Smooth muscle cell (in vitro differentiated cells): ENCODE results near the gene FUT2. TPM values are rescaled to one million over a fixed set of nuclear protein-coding genes. Genes with fewer than 3 reads are reported as not detected.
"Not testable (repeated sequence)": the region's sequence is repeated elsewhere in the genome, so short reads cannot be mapped to it uniquely, and the experiment has no call there.

Source experiments
- DNase-seq: peaks from one replicate; lab custom pipeline; 2025; ENCODE audit not compliant: unreplicated experiment; lab: John Stamatoyannopoulos, UW
- H2AFZ ChIP-seq: fragments of 200-600 bp; sonication (generic); 2 replicates; pipeline ENCODE4 v1.6.0; 2016; ENCODE audit warnings: antibody characterized with exemption, low read depth, mild to moderate bottlenecking
- H3F3A ChIP-seq: fragments of 200-600 bp; sonication (generic); 2 replicates; pipeline ENCODE4 v1.6.0; 2017; ENCODE audit warnings: antibody characterized with exemption, low read depth
- H3K27ac ChIP-seq: fragments of 200-600 bp; sonication (generic); 2 replicates; pipeline ENCODE4 v1.5.1; 2016; ENCODE audit warnings: low read depth, mild to moderate bottlenecking
- H3K27me3 ChIP-seq: fragments of 200-600 bp; sonication (generic); 2 replicates; pipeline ENCODE4 v1.6.1; 2016; ENCODE audit warnings: low read depth, mild to moderate bottlenecking
- H3K36me3 ChIP-seq: fragments of 200-600 bp; sonication (generic); 2 replicates; pipeline ENCODE4 v1.5.1; 2016; ENCODE audit warnings: low read depth
- H3K4me1 ChIP-seq: fragments of 200-600 bp; sonication (generic); 2 replicates; pipeline ENCODE4 v1.5.1; 2016; ENCODE audit warnings: low read depth
- H3K4me2 ChIP-seq: fragments of 200-600 bp; sonication (generic); 2 replicates; pipeline ENCODE4 v1.6.0; 2016; ENCODE audit warnings: mild to moderate bottlenecking
- H3K4me3 ChIP-seq: fragments of 200-600 bp; sonication (generic); 2 replicates; pipeline ENCODE4 v1.5.1; 2016; ENCODE audit warnings: mild to moderate bottlenecking
- H3K79me2 ChIP-seq: fragments of 200-600 bp; sonication (generic); 2 replicates; pipeline ENCODE4 v1.6.0; 2016; ENCODE audit warnings: low read depth, mild to moderate bottlenecking
- H3K9ac ChIP-seq: fragments of 200-600 bp; sonication (generic); 2 replicates; pipeline ENCODE4 v1.6.0; 2016; ENCODE audit warnings: low read depth
- H3K9me3 ChIP-seq: fragments of 200-600 bp; sonication (generic); replicated peaks from 2 replicates; pipeline ENCODE4 v1.5.1; 2016; ENCODE audit warnings: low read depth
- H4K20me1 ChIP-seq: fragments of 200-600 bp; sonication (generic); 2 replicates; pipeline ENCODE4 v1.6.0; 2016; ENCODE audit warnings: low read depth
- WGBS: methylation state at CpG from one replicate; pipeline ENCODE4 v1.1.7; 2016; ENCODE audit warnings: low lambda C conversion rate; 5-methylcytosine and 5-hydroxymethylcytosine counted together
- polyA plus RNA-seq: library from polyadenylated mRNA; unstranded; fragments of >200 nt; fragmentation: Nextera tagmentation; extraction: Ambion mirVana; gene quantifications from 2 replicates; pipeline ENCODE4 v1.2.1, GENCODE V29; 2016
- total RNA-seq: library from RNA; depleted of rRNA; stranded (reverse); fragments of >200 nt; gene quantifications from 2 replicates; pipeline ENCODE4 v1.2.3, GENCODE V29; 2014
- TF ChIP-seq, protein P1 (sequence below): fragments of 200-600 bp; sonication (generic); IDR thresholded peaks from 2 replicates; pipeline ENCODE4 v1.5.1; 2017; ENCODE audit warnings: borderline replicate concordance, mild to moderate bottlenecking, antibody characterized with exemption; ENCODE audit not compliant: insufficient read depth, poor library complexity, severe bottlenecking

The FUT2 gene
- total and polyA plus RNA-seq, 2 experiments from 2014 or later: 0.18 to 1.1 TPM

DNA sequence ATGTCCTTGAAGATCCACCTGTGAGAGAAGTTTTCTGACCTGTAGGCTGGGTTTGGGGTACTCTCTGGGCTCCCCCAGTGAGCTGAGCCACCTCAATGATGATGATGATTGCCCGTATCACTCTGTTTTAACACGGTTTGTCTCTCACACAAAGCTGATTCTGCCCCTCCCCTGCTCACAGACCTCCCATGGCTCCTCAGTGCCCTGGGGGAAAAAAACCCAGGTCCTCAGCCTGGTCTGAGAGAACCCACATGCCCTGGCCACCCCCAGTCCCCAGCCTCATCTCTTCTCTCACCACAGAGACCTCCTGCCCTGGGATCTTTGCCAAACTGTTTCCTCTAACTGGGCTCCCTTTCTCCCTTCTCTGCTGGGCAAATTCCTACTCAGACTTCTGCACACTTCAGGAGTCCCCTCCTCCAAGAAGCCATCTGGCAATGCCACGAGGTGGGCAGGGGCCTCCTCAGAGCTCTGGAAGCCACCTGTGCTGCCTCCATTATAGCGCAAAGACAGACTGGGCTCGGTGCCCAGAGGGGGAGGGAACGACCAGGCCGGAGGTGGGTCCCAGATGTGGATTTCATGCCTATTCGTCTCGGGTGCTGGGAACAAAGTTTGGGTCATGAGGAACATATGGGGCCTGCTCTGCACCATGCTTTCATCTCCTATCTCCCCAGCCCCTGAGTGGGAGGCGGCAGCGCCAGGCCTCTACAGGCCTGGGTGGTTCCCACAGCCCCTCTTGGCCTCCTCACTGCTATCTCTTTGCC, 41.3 kb upstream of the FUT2 start:
- Histone ChIP-seq H3K36me3 (no peaks in the 10 kb centered on the region), H4K20me1 (no peaks in the 10 kb centered on the region), H3K4me2 (no peak overlapping the region), H3K4me3 (no peak overlapping the region), H2AFZ (no peak overlapping the region), H3K27me3 (no peaks in the 10 kb centered on the region), H3K9ac (no peak overlapping the region), H3K79me2 (no peaks in the 10 kb centered on the region), H3K4me1 (no peaks in the 10 kb centered on the region), H3K27ac (no peak overlapping the region), H3K9me3 (no peaks in the 10 kb centered on the region), H3F3A (no peaks in the 10 kb centered on the region)
- 62% methylated on average over 11 of the region's 11 CpGs for WGBS
- TF ChIP-seq, protein P1, sequence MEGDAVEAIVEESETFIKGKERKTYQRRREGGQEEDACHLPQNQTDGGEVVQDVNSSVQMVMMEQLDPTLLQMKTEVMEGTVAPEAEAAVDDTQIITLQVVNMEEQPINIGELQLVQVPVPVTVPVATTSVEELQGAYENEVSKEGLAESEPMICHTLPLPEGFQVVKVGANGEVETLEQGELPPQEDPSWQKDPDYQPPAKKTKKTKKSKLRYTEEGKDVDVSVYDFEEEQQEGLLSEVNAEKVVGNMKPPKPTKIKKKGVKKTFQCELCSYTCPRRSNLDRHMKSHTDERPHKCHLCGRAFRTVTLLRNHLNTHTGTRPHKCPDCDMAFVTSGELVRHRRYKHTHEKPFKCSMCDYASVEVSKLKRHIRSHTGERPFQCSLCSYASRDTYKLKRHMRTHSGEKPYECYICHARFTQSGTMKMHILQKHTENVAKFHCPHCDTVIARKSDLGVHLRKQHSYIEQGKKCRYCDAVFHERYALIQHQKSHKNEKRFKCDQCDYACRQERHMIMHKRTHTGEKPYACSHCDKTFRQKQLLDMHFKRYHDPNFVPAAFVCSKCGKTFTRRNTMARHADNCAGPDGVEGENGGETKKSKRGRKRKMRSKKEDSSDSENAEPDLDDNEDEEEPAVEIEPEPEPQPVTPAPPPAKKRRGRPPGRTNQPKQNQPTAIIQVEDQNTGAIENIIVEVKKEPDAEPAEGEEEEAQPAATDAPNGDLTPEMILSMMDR: no peak
- DNase-seq: no peak

DNA sequence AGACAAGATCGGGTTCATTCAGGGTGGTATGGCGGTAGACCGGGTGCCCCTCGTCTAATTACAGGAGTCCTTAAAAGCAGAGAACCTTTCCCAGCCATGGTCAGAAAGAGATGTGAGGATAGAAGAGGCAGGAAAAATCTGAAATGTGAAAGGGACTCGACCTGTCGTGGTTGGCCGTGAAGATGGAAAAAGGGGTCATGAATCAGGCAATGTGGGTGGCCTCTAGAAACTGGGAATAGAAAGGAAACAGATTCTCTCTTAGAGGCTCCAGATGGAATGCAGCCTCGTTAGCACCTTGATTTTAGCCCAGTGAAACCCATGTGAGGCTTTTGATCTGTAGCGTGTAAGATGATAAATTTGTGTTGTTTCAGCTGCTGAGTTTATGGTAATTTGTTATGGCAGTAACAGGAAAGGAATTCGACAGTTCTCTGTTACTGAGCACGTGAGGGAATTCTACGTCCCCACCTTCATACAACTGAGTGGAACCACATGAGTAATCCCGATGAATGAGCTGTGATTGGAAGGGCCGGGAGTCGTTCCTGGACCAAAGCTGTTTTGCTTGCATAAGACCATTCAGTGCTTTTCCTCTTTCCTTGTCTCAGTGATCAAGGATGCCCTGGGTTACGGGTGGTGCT, 38.8 kb upstream of the FUT2 start:
- no peaks in the 10 kb centered on the region for H3K27me3 ChIP-seq
- no peaks in the 10 kb centered on the region for H3K79me2 ChIP-seq
- H3K4me2 ChIP-seq: no peak overlapping the region
- H3K9me3 ChIP-seq: no peaks in the 10 kb centered on the region
- TF ChIP-seq, protein P1: no peak
- H3K4me3 ChIP-seq: no peak overlapping the region
- H3F3A ChIP-seq: no peaks in the 10 kb centered on the region
- no peak overlapping the region for H3K27ac ChIP-seq
- H3K9ac ChIP-seq: no peak overlapping the region
- no peaks in the 10 kb centered on the region for H4K20me1 ChIP-seq
- H3K36me3 ChIP-seq: no peaks in the 10 kb centered on the region
- DNase-seq: no peak
- H2AFZ ChIP-seq: no peak overlapping the region
- no peaks in the 10 kb centered on the region for H3K4me1 ChIP-seq
- 41% methylated on average over 16 of the region's 16 CpGs for WGBS

DNA sequence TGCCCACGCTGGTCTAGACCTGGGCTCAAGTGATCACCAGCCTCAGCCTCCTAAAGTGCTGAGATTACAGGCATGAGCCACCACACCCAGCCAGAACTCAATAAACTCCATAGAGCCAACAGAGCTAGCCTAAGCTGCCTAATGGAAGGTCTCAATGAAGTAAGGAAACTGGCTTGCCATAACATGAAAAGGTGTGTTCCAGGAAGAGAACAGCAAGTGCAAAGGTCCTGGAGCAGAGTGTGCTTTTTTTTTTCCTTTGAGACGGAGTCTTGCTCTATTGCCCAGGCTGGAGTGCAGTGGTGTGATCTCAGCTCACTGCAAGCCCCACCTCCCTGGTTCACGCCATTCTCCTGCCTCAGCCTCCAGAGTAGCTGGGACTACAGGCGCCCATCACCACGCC, 37.9 kb upstream of the FUT2 start:
- WGBS: 98% methylated on average over 5 of the region's 5 CpGs
- not testable (repeated sequence) for H4K20me1 ChIP-seq, H3K4me1 ChIP-seq, H3K27me3 ChIP-seq, H3K36me3 ChIP-seq, H3K27ac ChIP-seq, H2AFZ ChIP-seq, H3K4me3 ChIP-seq, H3K4me2 ChIP-seq, H3F3A ChIP-seq, H3K79me2 ChIP-seq, H3K9me3 ChIP-seq, H3K9ac ChIP-seq, DNase-seq

DNA sequence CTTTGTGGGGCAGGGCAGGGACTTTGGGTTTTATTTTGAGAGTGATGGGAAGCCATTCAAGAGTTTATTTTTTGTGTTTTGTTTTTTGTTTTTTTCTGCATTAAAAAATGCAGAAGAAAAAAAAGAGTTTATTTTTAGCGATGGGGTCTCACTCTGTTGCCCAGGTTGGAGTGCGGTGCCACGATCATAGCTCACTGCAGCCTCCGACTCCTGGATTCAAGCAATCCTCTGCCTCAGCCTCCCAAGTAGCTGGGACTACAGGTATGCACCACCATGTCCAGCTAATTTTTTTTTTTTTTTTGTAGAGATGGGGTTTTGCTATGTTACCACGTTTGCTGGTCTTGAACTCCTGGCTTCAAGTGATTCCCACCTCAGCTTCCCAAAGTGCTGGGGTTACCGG, 37.3 kb upstream of the FUT2 start:
- TF ChIP-seq, protein P1: no peak
- no peak for DNase-seq
- H3K27me3 ChIP-seq: no peaks in the 10 kb centered on the region
- no peak overlapping the region for H3K4me3 ChIP-seq
- no peaks in the 10 kb centered on the region for H3K9me3 ChIP-seq
- H3K27ac ChIP-seq: no peak overlapping the region
- no peaks in the 10 kb centered on the region for H3K4me1 ChIP-seq
- H4K20me1 ChIP-seq: no peaks in the 10 kb centered on the region
- H3K79me2 ChIP-seq: no peaks in the 10 kb centered on the region
- H3K4me2 ChIP-seq: no peak overlapping the region
- no peak overlapping the region for H2AFZ ChIP-seq
- no peaks in the 10 kb centered on the region for H3K36me3 ChIP-seq
- no peak overlapping the region for H3K9ac ChIP-seq
- H3F3A ChIP-seq: no peaks in the 10 kb centered on the region
- 98% methylated on average over 6 of the region's 6 CpGs for WGBS
